Omental fat pad (tissue), 4 donors: ENCODE data around the gene RTF1. TPM values are rescaled to one million over a fixed set of nuclear protein-coding genes. Genes with fewer than 3 reads are reported as not detected.
A peak's percentile ranks its signal among the peaks of the same experiment; 100 is the strongest.

ENCODE experiments used
- ATAC-seq: fragments of 150-250 bp; one replicate; pipeline ENCODE4 v1.9.1; 2016; ENCODE audit warnings: mild to moderate bottlenecking, moderate library complexity; ENCODE audit not compliant: low FRiP score
- DNase-seq: peaks from one replicate; pipeline ENCODE4 v3.0.0-alpha.2; 2019; ENCODE audit warnings: low spot score
- CTCF ChIP-seq, 3 donors: fragments of 450-650 bp; IDR thresholded peaks; one replicate each; pipeline ENCODE4 v1.5.1; 2016 to 2017; ENCODE audit warnings: antibody characterized with exemption in 3 of 3, mild to moderate bottlenecking in 3 of 3, moderate library complexity in 2 of 3
- total RNA-seq, 4 donors: library from RNA; depleted of rRNA; stranded (reverse); fragments of >200 nt; gene quantifications; one replicate each; pipeline ENCODE4 v1.1.0, GENCODE V29; 2016

RTF1 gene
- total RNA-seq, 4 donors from 2014 or later = 18.1 to 39.7 (median 25.8) TPM

GRCh38 chr15:41396111-41396510, 20.8 kb upstream of the RTF1 start:
- ATAC-seq (no peak), DNase-seq (no peak)
- TF ChIP-seq CTCF (IDR thresholded peaks at IDR 0.05) = no peak

- no peak for DNase-seq
- ATAC-seq = no peak
- TF ChIP-seq CTCF (IDR thresholded peaks at IDR 0.05) = no peak
Measured at GRCh38 chr15:41401904-41402267, 15.0 kb upstream of the RTF1 start.

- DNase-seq = no peak
- no peak for ATAC-seq
- no peak for TF ChIP-seq CTCF (IDR thresholded peaks at IDR 0.05)
Measured at GRCh38 chr15:41407341-41407740, 9.6 kb upstream of the RTF1 start.

- ATAC-seq (no peak), DNase-seq (no peak)
- no peak for TF ChIP-seq CTCF (IDR thresholded peaks at IDR 0.05)
Measured at GRCh38 chr15:41408234-41408641, 8.7 kb upstream of the RTF1 start.

GRCh38 chr15:41411031-41411430, 5.9 kb upstream of the RTF1 start:
- no peak for TF ChIP-seq CTCF (IDR thresholded peaks at IDR 0.05)
- DNase-seq = no peak
- no peak for ATAC-seq

- ATAC-seq (no peak), DNase-seq (no peak)
- TF ChIP-seq CTCF (IDR thresholded peaks at IDR 0.05) = no peak
Measured at GRCh38 chr15:41411441-41411840, 5.5 kb upstream of the RTF1 start.

GRCh38 chr15:41416128-41416741, 660 bp upstream of the RTF1 start:
- ATAC-seq = peak; percentile 31
- DNase-seq = no peak

More at GRCh38 chr15:41416128-41416741, 660 bp upstream of the RTF1 start:
- TF ChIP-seq CTCF (IDR thresholded peaks at IDR 0.05) = no peak
